HG02623 (cell line): ENCODE measurements around the gene PRSS21.

Source experiments
- ATAC-seq: cut with Tn5 transposase; IDR thresholded peaks from one replicate; pipeline ENCODE4 v1.9.1; 2021; ENCODE audit warnings: moderate library complexity; ENCODE audit not compliant: unreplicated experiment

Gene PRSS21

GRCh38 chr16:2841606-2842339, 24.7 kb downstream of the PRSS21 start:
- ATAC-seq, result no peak

GRCh38 chr16:2842340-2843000, 25.4 kb downstream of the PRSS21 start:
- no peak for ATAC-seq

GRCh38 chr16:2843526-2843925, 26.5 kb downstream of the PRSS21 start:
- no peak for ATAC-seq

GRCh38 chr16:2845116-2845515, 28.1 kb downstream of the PRSS21 start:
- no peak for ATAC-seq

- ATAC-seq, result no peak
These were observed 29.7 kb downstream of the PRSS21 start for GRCh38 chr16:2846511-2847310.

GRCh38 chr16:2848933-2849725, 32.1 kb downstream of the PRSS21 start:
- ATAC-seq, result no peak

- ATAC-seq, result no peak
These were observed 35.1 kb downstream of the PRSS21 start for GRCh38 chr16:2852003-2852730.

GRCh38 chr16:2852731-2853507, 35.9 kb downstream of the PRSS21 start:
- no peak for ATAC-seq

- no peak for ATAC-seq
These were observed 36.6 kb downstream of the PRSS21 start for GRCh38 chr16:2853531-2854073.

GRCh38 chr16:2854700-2855309, 37.8 kb downstream of the PRSS21 start:
- ATAC-seq, result no peak

- ATAC-seq, result no peak
These were observed 38.5 kb downstream of the PRSS21 start for GRCh38 chr16:2855536-2855935.

- ATAC-seq, result no peak
These were observed 39.1 kb downstream of the PRSS21 start for GRCh38 chr16:2856061-2856670.

- no peak for ATAC-seq
These were observed 39.8 kb downstream of the PRSS21 start for GRCh38 chr16:2856686-2857450.

- no peak for ATAC-seq
These were observed 40.6 kb downstream of the PRSS21 start, which contains the start of gene PRSS22 for GRCh38 chr16:2857451-2858244. Gene PRSS22 (minus strand): TSS chr16:2858170. CDS start chr16:2858104, 66 bp downstream.

- ATAC-seq, result no peak
These were observed 41.4 kb downstream of the PRSS21 start for GRCh38 chr16:2858245-2859025.

- no peak for ATAC-seq
These were observed 42.7 kb downstream of the PRSS21 start for GRCh38 chr16:2859686-2860265.
